GM19467 (cell line): ENCODE results near the gene OR52B2.
A peak's percentile ranks its signal among the peaks of the same experiment; 100 is the strongest.

ENCODE experiments used
- ATAC-seq: cut with Tn5 transposase; IDR thresholded peaks from one replicate; pipeline ENCODE4 v1.9.1; 2021; ENCODE audit warnings: mild to moderate bottlenecking, moderate library complexity; ENCODE audit not compliant: unreplicated experiment

Gene OR52B2

GRCh38 chr11:6170226-6170625, at the start of gene OR52B2:
TSS of gene OR52B2 (minus strand) at chr11:6170326. CDS start at chr11:6170326, 0 bp downstream.
- no peak for ATAC-seq

- no peak for ATAC-seq
Observed at GRCh38 chr11:6219359-6219758, 49.2 kb upstream of the OR52B2 start.

GRCh38 chr11:6217722-6218121, 47.6 kb upstream of the OR52B2 start:
- no peak for ATAC-seq

DNA sequence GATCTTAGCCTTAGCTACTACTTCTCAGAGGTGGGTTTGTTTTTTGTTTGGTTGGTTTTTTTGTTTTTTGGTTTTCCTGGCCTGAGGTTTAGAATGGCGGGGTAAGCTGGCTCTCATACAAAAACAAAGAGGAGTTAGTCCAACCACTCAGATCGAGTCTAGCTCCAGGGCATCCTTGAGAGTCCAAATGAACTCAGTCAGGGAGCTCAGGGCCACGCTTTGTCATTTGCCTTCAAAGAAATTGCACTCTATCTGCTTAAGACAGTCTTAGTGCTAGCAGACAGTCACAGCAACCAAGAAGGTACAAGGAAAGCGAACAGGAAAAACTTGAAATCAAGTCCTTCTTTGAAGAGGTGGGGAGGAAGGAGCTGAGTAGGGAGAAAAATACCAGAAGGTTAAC, 46.4 kb upstream of the OR52B2 start:
- ATAC-seq, result no peak

- ATAC-seq, result no peak
Observed at GRCh38 chr11:6214530-6214929, 44.4 kb upstream of the OR52B2 start.

- no peak for ATAC-seq
Observed at GRCh38 chr11:6210274-6210955, 40.3 kb upstream of the OR52B2 start.

GRCh38 chr11:6209801-6210200, 39.7 kb upstream of the OR52B2 start:
- ATAC-seq, result no peak

DNA sequence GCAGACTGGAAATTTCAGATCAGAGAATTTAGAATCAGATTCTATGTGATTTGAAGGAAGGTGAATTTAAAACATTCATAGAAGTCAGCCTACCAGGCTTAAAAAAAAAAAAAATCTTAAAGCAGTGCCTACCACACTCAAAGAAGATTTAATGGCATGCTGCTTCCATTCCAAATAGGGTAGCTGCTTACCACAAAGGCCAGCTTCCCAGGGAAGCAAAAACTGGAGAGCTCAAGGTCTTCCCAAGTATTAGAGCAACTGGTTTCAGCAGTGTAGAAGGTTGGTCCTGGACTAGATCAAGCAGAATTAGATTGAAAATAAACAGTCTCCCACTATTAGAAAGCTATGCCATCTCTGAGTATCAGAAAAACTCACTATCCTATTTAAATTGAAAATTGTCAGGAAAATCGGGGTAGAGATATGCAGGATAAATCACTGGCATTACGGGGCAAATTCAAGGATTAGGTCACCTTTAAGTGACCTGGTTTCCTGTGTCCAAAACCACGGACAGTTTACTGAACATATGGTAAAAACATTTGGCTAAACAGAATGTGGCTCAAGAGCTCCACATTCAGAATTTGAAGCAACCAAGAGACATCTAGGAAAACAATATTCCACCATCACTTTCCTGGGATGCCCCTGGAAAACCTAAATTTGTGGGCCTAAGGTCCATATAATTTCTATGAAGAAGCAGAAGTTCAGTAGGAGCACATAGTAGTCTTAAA, 36.5 kb upstream of the OR52B2 start:
- no peak for ATAC-seq

DNA sequence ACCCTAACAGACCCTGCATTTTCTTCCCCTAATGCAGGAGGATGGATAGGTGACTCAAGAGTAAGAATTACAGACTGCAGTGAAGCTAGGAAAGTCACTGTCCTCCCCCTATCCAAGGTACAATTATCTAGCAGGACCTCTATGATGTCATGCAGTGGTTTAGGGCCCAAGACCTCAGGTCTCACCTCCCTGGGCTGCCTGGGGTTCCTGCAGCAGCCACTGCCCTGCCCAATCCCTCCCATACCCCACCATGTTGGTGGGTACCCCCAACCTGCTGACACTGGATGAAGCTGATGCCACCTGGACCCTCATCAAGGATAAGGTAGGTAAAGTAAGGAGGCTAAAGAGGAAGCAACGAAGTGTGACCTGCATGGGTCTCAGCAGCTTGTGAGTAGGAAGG, 35.2 kb upstream of the OR52B2 start, which contains the start of gene C11orf42:
Gene C11orf42, plus strand, starts transcription at position 192 of the 400 bp plus-strand sequence. Its CDS starts 59 bp downstream, at position 251.
- no peak for ATAC-seq

GRCh38 chr11:6204706-6205105, 34.6 kb upstream of the OR52B2 start:
- ATAC-seq, result no peak

GRCh38 chr11:6203327-6203726, 33.2 kb upstream of the OR52B2 start:
- peak; percentile 74 for ATAC-seq

DNA sequence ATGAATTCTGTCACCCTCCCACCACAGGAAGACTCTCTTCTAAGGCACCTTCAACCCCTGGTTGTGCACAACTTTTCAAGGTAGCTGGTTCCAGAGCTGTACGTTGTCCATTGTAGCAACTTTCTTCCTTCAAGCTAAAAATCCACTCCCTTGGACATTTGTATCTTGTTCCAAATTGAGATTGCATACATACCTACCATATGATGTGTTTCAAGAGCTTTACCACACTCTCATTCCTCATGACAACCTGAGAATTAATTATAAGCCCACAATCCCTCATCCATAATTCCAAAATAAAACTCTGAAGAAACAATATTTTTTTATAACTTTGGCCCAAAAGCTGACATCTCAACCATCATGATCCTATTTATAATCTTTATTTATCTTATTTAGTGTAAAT, 31.9 kb upstream of the OR52B2 start:
- no peak for ATAC-seq

GRCh38 chr11:6201481-6201880, 31.4 kb upstream of the OR52B2 start:
- ATAC-seq, result no peak

DNA sequence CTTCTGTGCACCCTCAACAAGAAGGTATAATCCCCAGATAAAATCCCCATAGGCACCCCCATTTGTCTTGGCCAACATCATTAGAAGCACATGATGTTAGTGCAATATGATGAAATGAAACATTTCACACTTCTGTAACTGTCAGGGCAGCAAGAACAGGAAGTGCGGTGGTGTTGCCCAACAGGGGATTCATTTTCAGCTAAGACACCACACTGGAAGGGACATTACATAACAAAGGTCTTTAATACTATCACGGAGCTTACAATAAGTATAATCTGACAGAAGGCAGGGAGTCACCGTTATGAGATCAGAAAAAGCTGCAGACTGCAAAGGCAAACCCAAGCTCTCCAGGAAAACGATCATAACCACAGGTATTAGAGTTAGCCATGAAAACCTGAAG, 30.8 kb upstream of the OR52B2 start:
- ATAC-seq, result no peak

DNA sequence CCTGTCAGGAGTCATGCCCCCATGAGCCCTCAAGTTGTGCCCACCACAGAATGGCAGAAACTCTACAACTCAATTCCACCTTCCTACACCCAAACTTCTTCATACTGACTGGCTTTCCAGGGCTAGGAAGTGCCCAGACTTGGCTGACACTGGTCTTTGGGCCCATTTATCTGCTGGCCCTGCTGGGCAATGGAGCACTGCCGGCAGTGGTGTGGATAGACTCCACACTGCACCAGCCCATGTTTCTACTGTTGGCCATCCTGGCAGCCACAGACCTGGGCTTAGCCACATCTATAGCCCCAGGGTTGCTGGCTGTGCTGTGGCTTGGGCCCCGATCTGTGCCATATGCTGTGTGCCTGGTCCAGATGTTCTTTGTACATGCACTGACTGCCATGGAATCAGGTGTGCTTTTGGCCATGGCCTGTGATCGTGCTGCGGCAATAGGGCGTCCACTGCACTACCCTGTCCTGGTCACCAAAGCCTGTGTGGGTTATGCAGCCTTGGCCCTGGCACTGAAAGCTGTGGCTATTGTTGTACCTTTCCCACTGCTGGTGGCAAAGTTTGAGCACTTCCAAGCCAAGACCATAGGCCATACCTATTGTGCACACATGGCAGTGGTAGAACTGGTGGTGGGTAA, 29.2 kb upstream of the OR52B2 start, which contains the start of gene OR52W1:
Gene OR52W1, plus strand, starts transcription at position 51 of the 637 bp plus-strand sequence. Its CDS starts 0 bp downstream, at position 51.
- ATAC-seq, result no peak

DNA sequence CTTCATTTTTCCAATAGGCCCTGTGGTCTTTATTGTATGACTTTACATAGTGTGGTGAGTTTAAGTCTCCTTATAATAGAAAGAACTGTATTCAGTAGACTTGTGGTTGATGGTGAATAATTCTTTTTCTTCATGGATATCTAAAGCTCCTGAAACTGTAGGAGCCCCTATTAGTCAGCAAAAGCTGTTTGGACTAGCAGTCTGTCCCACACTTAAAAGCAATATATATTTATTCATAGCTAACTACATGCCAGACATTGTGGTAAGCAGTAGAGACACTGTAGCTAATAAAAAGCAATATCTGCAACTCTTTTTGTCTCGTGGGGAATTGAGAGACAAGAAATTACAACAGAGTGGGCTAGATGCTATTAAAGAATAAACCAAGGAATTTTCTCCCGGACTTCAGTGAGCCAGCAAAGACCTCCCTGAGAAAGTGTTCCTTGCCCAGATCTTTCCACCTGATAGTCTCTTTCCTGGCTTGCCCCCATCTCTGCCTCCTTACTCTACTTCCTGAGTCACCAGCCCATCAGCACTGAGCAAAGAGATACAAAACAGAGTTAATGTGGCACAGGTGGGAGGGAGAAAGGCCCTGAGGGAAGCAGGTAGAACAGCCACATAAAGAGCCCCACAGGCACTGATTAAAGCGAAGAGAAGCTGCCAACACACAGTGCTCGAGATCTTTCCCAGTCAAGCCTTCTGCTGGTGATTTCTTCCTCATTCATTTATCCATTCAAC, 27.5 kb upstream of the OR52B2 start:
- no peak for ATAC-seq

DNA sequence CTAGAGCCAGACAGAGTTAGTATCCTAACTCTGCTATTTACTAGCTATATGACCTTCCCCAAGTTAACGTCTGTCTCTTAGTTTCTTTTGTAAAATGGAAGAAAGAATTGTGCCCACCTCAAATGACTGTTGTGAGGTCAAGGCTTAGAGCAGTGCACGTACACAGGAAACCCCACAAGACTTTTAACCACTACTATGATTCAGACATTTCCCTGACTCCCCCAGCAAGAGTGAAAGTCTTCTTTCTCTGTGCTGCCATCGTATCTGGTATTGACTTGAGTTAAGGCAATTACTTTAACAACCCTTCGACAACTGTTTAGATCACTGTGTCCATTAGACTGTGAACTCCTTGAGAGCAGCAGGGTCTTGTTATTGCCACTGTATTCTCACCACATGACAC, 26.3 kb upstream of the OR52B2 start:
- ATAC-seq, result no peak

GRCh38 chr11:6194065-6194581, 24.0 kb upstream of the OR52B2 start:
- ATAC-seq, result no peak

- no peak for ATAC-seq
Observed at GRCh38 chr11:6191742-6192141, 21.6 kb upstream of the OR52B2 start.

DNA sequence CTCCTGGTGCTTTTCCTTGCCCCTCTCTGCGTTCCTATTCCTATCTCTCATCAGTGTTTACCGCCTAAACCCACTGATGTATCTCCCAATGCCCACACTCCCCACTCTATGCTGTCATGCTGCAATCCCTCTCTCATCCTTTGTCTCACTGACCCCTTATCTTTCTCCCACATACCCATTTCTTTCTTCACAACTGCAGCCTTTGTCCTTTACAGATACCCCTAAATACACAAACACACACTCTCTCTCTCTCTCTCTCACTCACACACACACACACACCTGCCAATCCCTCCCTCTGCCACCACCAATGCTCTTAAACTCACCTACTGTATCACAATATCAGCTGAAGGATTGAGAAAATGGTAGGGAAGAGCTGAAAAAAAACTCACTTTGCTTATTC, 5.3 kb upstream of the OR52B2 start:
- ATAC-seq, result no peak
